ENCODE data around the gene MST1.
"Not testable (repeated sequence)": the region's sequence is repeated elsewhere in the genome, so short reads cannot be mapped to it uniquely, and the experiment has no call there.

DNA sequence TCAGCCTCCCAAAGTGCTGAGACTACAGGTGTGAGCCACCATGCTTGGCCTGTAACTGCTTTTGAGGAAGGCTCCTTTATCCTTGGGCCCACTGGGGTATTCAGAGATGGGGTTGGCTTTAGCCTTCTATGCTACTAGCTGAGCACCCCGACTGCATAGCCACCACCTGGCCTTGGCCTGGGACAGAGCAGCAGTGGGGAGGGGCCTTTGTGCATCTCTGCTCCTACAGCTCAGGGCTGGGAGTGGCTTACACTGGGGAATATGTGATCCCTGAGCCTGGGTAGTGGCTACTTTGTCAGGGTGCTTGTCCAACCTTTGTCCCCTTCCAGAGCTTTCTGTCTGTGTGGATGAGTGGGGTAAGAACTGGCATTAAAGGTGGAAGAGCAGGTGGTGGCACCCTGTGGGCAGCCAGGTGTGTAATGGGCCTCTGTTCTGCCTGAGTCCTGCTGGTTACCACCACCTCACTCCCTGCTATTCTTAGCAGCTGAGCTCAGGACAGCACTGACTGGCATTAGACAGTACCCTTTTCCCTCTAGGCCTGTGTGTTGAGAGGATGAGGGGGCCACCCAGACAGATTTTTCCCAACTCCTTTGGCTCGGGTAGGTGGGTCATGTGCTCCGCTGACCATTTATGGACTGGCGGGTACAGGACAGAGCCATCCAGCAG lies 6.2 kb upstream of the MST1 start:
- TF ChIP-seq, protein P1, sequence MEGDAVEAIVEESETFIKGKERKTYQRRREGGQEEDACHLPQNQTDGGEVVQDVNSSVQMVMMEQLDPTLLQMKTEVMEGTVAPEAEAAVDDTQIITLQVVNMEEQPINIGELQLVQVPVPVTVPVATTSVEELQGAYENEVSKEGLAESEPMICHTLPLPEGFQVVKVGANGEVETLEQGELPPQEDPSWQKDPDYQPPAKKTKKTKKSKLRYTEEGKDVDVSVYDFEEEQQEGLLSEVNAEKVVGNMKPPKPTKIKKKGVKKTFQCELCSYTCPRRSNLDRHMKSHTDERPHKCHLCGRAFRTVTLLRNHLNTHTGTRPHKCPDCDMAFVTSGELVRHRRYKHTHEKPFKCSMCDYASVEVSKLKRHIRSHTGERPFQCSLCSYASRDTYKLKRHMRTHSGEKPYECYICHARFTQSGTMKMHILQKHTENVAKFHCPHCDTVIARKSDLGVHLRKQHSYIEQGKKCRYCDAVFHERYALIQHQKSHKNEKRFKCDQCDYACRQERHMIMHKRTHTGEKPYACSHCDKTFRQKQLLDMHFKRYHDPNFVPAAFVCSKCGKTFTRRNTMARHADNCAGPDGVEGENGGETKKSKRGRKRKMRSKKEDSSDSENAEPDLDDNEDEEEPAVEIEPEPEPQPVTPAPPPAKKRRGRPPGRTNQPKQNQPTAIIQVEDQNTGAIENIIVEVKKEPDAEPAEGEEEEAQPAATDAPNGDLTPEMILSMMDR (IDR thresholded peaks at IDR 0.05), result not testable (repeated sequence)
- TF ChIP-seq ZFX (IDR thresholded peaks at IDR 0.05; ENCODE audit: borderline replicate concordance), result not testable (repeated sequence)
